ENCODE measurements around the gene TRNAU1AP.

Gene TRNAU1AP

GRCh38 chr1:28545246-28545628 lies 7.6 kb upstream of the TRNAU1AP start:
- no peak for TF ChIP-seq CTCF (conservative IDR thresholded peaks at IDR 0.05; ENCODE audit: low read length)
- DNase-seq (ENCODE audit: low read depth) = no peak
- no peak overlapping the region for H3K4me3 ChIP-seq (ENCODE audit: low read length)

GRCh38 chr1:28548318-28548717 lies 4.6 kb upstream of the TRNAU1AP start:
- no peak for TF ChIP-seq CTCF (conservative IDR thresholded peaks at IDR 0.05; ENCODE audit: low read length)
- no peak overlapping the region for H3K4me3 ChIP-seq (ENCODE audit: low read length)
- DNase-seq (ENCODE audit: low read depth) = no peak

GRCh38 chr1:28551381-28551780 lies 1.5 kb upstream of the TRNAU1AP start:
- no peak for TF ChIP-seq CTCF (conservative IDR thresholded peaks at IDR 0.05; ENCODE audit: low read length)
- DNase-seq (ENCODE audit: low read depth) = no peak
- no peak overlapping the region for H3K4me3 ChIP-seq (ENCODE audit: low read length)

GRCh38 chr1:28560886-28561285 lies 8.0 kb downstream of the TRNAU1AP start:
- no peak for TF ChIP-seq CTCF (conservative IDR thresholded peaks at IDR 0.05; ENCODE audit: low read length)
- no peak overlapping the region for H3K4me3 ChIP-seq (ENCODE audit: low read length)
- no peak for DNase-seq (ENCODE audit: low read depth)

- no peak for DNase-seq (ENCODE audit: low read depth)
- no peak for TF ChIP-seq CTCF (conservative IDR thresholded peaks at IDR 0.05; ENCODE audit: low read length)
- no peak overlapping the region for H3K4me3 ChIP-seq (ENCODE audit: low read length)
These were observed 11.4 kb downstream of the TRNAU1AP start for GRCh38 chr1:28564310-28564709.

GRCh38 chr1:28565040-28565439 lies 12.2 kb downstream of the TRNAU1AP start:
- DNase-seq (ENCODE audit: low read depth) = no peak
- no peak for TF ChIP-seq CTCF (conservative IDR thresholded peaks at IDR 0.05; ENCODE audit: low read length)
- H3K4me3 ChIP-seq (ENCODE audit: low read length) = no peak overlapping the region

- DNase-seq (ENCODE audit: low read depth) = no peak
- H3K4me3 ChIP-seq (ENCODE audit: low read length) = no peak overlapping the region
These were observed 12.8 kb downstream of the TRNAU1AP start for GRCh38 chr1:28565726-28566125.

More at GRCh38 chr1:28565726-28566125, 12.8 kb downstream of the TRNAU1AP start:
- no peak for TF ChIP-seq CTCF (conservative IDR thresholded peaks at IDR 0.05; ENCODE audit: low read length)
